GM12891 (cell line): ENCODE measurements around the gene GRM1.

Experiments
- POLR2A ChIP-seq: IDR thresholded peaks from 2 replicates; pipeline ENCODE4 v1.6.1; 2011; ENCODE audit warnings: low read depth, low read length, control low read depth
- POLR2AphosphoS5 ChIP-seq: IDR thresholded peaks from 2 replicates; pipeline ENCODE4 v1.6.1; 2011; ENCODE audit warnings: low read depth, low read length, control low read depth
- TAF1 ChIP-seq: IDR thresholded peaks from 2 replicates; pipeline ENCODE4 v1.6.1; 2011; ENCODE audit warnings: low read depth, low read length, control low read depth

- TF ChIP-seq POLR2A (no peak), POLR2AphosphoS5 (no peak), TAF1 (no peak)
Measured at GRCh38 chr6:146388736-146389364, 360.0 kb downstream of the GRM1 start.
